Stimulated activated CD4-positive, alpha-beta T cell treated with anti-CD3 and anti-CD28 coated beads, Interleukin-12 subunit alpha, Interleukin-12 subunit beta, amount 100 ng/mL, for 48 hours (primary cell): ENCODE results near the gene CD300LB.
"Not testable (repeated sequence)": the region's sequence is repeated elsewhere in the genome, so short reads cannot be mapped to it uniquely, and the experiment has no call there.

Source experiments
- DNase-seq, 3 donors: peaks; one replicate each; pipeline ENCODE4 v3.0.0-alpha.2; 2020; ENCODE audit warnings: low read depth in 2 of 3, low spot score in 1 of 3

CD300LB gene

DNA sequence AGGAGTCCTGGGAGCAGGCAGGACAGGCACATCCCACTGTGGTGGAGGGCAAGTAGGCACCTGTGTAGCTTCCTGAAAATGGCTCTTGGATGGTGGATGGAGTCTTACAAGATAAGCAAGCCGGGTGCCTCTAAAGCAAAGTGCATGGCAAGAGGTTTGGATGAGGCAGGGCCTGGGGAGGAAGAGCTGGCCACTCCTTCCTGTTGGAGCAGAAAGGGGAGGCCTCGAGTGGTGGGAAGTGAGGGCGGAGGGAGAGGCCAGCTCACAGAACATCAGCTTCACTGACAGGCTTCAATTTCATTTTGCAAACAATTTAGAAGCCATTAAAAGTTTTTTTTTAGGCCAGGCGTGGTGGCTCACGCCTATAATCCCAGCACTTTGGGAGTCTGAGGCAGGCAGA is 33.8 kb downstream of the CD300LB start:
- no peak for DNase-seq

DNA sequence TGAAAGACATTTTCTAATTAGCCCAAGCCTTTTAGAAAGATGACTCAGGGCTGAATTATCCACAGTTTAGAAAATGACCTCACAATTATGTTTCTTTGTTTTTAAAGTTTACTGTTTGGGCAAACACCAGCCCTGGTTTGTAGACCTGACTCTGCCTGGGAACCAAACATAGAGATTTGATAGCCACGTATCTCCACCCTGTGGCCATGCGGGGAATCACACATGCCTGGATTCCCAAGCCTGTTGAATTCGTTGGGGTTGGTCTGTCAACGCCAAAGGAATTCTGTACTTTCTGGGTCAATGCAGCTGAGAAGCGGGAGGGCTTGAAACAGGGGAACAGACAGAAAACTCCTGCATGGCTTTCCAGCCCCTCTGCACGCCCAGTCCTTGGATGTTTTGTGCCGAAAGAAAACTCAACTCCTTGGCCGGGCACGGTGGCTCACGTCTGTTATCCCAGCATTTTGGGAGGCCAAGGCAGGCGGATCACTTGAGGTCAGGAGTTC is 37.9 kb downstream of the CD300LB start:
- peak; percentile 41 to 64 (median 49) for DNase-seq

- DNase-seq = no peak
These were observed 39.6 kb downstream of the CD300LB start for GRCh38 chr17:74491626-74492025.

DNA sequence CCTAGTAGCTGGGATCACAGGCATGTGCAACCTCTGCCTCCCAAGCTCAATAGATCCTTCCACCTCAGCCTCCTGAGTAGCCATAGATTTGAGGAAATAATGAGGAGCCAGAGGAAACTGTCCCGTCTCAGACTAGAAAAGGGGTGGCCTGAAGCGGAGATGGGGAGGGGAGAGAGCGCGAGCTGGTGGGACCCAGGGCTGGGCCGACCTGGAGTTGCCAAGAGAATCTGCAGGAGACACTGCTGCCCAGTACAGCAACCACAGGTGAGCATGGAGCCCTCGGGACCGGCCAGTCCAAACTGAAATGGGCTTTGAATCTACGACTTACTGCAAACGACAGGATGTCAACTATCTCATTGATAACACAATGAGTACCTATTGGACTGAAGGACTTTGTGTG is 40.6 kb downstream of the CD300LB start:
- DNase-seq = no peak

- not testable (repeated sequence) for DNase-seq
These were observed 43.0 kb downstream of the CD300LB start for GRCh38 chr17:74488276-74488675.

DNA sequence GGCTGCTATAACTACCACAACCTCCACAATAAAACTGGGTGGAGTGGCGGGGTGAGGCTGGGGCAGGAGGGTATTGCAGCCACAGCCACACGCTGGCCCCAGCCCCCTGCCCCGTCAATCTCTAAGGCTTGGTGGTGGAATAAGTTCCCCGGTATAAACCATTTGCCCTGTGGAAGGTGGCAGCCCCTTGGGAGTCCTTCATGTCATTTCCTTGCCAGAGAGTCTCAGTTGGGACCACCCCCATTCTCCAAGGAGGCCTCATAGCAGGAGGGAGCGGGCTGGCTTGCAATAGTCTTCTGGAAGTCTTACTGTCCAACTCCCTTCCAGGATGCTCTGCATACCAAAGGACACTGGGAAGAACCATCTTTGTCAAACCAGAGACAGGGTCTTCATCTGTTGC is 45.4 kb downstream of the CD300LB start:
- DNase-seq = no peak

GRCh38 chr17:74485022-74485743 is 46.1 kb downstream of the CD300LB start:
- DNase-seq = no peak

- no peak for DNase-seq
These were observed 47.2 kb downstream of the CD300LB start for GRCh38 chr17:74484066-74484465.

- DNase-seq = no peak
These were observed 49.7 kb downstream of the CD300LB start for GRCh38 chr17:74481621-74482020.

DNA sequence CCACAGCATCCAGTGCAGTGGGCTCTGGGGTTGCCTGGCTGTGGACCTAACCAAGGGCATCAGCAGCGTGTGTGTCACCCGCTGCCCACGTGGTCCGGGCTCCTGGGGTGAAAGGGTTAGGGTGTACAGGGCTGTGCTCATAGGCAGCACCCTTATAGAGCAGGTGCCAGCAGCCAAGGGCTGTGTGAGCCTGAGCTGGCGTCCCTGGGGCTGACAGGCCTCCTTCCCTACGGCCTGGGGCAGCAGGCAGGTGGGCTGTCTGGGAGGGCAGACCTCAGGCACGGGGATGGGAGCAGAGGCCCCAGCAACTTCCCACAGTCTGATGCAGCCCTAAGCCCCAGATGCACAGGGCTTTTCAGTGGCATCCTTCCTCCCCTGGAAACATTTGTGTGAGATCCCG is 51.0 kb downstream of the CD300LB start:
- no peak for DNase-seq

GRCh38 chr17:74478420-74479100 is 52.7 kb downstream of the CD300LB start:
- DNase-seq = peak in 1 of 3 donors; percentile 34

- no peak for DNase-seq
These were observed 53.9 kb downstream of the CD300LB start for GRCh38 chr17:74477411-74477810.

- DNase-seq = no peak
These were observed 56.1 kb downstream of the CD300LB start for GRCh38 chr17:74475189-74475588.

DNA sequence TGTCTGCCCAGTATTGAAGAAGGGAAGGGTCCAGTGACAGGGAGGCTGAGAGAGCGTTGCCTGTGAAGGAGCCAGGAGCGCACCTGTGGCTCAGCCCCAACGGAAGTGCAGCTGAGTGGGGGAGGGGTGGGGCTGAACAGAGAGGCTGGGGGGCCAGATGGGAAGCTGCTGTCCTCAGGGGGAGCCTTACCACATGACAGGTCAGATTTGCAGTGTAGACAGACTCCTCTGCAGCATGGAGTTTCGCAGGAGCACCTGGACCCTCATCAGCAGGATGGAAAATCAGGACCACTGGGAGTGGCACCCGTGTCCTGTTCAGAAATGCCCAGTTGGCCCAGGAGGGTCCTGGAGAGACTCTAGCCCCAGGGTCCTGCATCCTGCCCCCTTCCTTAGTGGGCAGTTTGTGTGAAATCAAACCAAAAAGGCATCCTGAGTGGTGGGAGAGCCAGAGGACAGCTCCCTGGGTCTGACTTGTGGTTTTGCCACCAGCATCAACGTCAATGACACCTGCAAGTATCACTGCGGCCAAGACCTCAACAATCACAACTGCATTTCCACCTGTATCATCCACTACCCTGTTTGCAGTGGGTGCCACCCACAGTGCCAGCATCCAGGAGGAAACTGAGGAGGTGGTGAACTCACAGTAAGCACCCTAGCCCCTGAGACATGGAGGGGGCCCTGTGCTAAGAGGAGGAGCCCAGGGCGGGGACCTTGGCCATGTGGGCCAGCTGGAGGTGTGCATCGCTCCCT is 57.1 kb downstream of the CD300LB start:
- no peak for DNase-seq

- no peak for DNase-seq
These were observed 58.0 kb downstream of the CD300LB start for GRCh38 chr17:74473294-74473693.

GRCh38 chr17:74472890-74473289 is 58.4 kb downstream of the CD300LB start:
- no peak for DNase-seq

DNA sequence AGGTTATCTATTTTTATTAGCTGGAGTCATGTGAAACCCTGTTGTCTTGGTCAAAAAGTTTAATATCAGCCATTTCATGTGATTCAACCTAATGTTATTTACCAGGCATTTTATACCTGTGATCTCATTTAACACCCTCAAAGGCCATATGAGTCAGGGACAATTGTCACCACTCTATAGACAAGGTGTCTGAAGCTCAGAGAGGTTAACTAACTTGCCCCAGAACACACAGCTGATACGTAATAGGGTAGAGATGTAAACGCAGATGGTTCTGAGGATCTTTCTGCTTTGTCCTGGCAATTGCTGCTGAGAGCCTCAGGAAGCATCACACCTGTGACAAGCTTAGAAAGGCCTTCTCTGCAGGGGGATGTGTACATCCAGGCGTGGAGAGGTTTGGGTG is 59.9 kb downstream of the CD300LB start:
- DNase-seq = no peak
